ENCODE results near the gene CLEC3A.

The CLEC3A gene

DNA sequence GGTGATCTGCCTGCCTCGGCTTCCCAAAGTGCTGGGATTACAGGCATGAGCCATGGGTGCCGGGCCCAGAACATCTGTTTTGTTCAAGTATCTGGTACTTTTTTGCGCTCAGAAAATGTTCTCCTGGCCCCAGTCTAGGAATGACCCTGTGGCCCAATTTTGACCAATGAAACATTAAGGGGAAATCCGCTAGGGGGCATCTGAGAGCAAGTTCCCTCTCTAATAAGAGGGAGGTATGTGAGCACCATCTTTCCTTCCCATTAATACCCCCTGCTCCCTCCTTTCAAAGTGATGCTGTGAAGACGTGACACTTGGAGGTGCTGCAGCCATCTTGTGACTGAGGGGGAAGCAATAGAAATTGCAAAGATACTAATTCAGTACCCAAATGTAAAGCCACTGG, 16.5 kb upstream of the CLEC3A start:
- no peak for TF ChIP-seq EZH2 (IDR thresholded peaks at IDR 0.05)
- DNase-seq (ENCODE audit: low read depth, low spot score): no peak
- Histone ChIP-seq H3K4me3 (no peak overlapping the region), H3K9ac (ENCODE audit: insufficient read length) (no peak overlapping the region), H3K27ac (no peak overlapping the region), H3K9me3 (ENCODE audit: low read depth, low read length) (no peaks in the 10 kb centered on the region), H3K36me3 (ENCODE audit: insufficient read depth, low read length) (no peaks in the 10 kb centered on the region)

DNA sequence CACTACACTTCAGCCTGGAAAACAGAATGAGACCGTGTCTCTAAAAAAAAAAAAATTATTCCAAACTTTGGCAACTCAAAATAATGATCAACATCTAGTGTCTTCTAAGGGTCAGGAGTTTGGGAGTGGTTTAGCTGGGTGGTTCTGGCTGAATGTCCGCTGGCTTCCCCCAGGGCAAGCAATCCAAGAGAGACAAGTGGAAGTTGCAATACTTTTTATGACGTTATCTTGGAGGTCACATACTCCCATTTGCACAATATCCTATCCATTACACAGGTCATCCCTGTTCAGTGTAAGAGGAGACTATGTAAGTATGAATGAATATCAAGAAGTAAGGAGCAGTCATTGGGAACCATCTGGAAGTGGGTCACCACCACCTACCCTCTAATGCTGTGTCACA, 15.2 kb upstream of the CLEC3A start:
- Histone ChIP-seq H3K36me3 (ENCODE audit: insufficient read depth, low read length) (no peaks in the 10 kb centered on the region), H3K9ac (ENCODE audit: insufficient read length) (no peak overlapping the region), H3K4me3 (no peak overlapping the region), H3K9me3 (ENCODE audit: low read depth, low read length) (no peaks in the 10 kb centered on the region), H3K27ac (no peak overlapping the region)
- TF ChIP-seq FOXP2 (optimal IDR thresholded peaks at IDR 0.05; ENCODE audit: control extremely low read depth, extremely low read length, insufficient read depth): no peak
- no peak for TF ChIP-seq POLR2AphosphoS5 (IDR thresholded peaks at IDR 0.05; ENCODE audit: borderline replicate concordance, low read depth, low read length)
- TF ChIP-seq EZH2 (IDR thresholded peaks at IDR 0.05): no peak
- DNase-seq (ENCODE audit: low read depth, low spot score): no peak

DNA sequence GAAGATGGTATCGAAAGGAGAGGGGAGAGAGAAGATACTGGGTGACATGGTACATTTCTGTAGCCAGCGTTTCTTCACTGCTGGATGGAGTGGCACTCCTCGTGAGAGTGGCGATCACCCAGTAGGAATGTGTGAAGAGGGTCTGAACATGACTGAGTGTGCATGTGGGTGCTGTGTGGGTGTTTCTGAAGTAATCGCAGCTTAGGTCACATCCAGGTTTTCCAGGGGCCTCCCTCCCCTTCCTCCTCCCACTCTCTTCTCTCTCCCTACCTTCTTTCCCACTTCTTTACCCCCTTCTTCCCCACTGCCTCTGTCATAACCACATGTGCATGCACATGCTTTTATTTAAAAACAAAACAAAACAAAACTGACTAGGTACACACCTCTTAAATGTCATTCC, 1.8 kb downstream of the CLEC3A start:
- Histone ChIP-seq H3K4me3 (no peak overlapping the region), H3K27ac (no peak overlapping the region), H3K9me3 (ENCODE audit: low read depth, low read length) (no peaks in the 10 kb centered on the region), H3K9ac (ENCODE audit: insufficient read length) (no peak overlapping the region), H3K36me3 (ENCODE audit: insufficient read depth, low read length) (no peaks in the 10 kb centered on the region)
- DNase-seq (ENCODE audit: low read depth, low spot score): no peak
- TF ChIP-seq POLR2AphosphoS5 (IDR thresholded peaks at IDR 0.05; ENCODE audit: borderline replicate concordance, low read depth, low read length): no peak

DNA sequence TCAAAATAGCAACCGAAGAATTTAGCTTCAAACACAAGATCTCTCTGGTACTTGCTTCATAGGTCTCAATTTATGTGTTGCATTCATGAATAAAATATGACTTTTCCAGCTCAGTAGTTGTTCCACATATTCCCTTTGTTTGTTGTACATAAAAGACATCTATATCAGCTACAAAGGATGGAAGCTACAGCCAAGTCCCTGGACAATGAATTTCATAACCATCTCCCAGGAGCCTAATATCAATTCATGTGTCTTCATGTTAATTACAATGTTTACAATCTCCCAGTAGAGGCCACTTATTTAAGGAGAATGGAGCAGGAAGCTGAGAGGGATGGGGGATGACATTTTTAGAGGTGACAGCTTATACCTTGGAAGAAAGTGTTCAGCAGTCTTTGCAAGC, 3.3 kb downstream of the CLEC3A start:
- TF ChIP-seq POLR2AphosphoS5 (IDR thresholded peaks at IDR 0.05; ENCODE audit: borderline replicate concordance, low read depth, low read length): no peak
- no peak for TF ChIP-seq EZH2 (IDR thresholded peaks at IDR 0.05)
- TF ChIP-seq FOXP2 (optimal IDR thresholded peaks at IDR 0.05; ENCODE audit: control extremely low read depth, extremely low read length, insufficient read depth): no peak
- Histone ChIP-seq H3K4me3 (no peak overlapping the region), H3K9ac (ENCODE audit: insufficient read length) (no peak overlapping the region), H3K36me3 (ENCODE audit: insufficient read depth, low read length) (no peaks in the 10 kb centered on the region), H3K9me3 (ENCODE audit: low read depth, low read length) (no peaks in the 10 kb centered on the region), H3K27ac (no peak overlapping the region)
- no peak for DNase-seq (ENCODE audit: low read depth, low spot score)

DNA sequence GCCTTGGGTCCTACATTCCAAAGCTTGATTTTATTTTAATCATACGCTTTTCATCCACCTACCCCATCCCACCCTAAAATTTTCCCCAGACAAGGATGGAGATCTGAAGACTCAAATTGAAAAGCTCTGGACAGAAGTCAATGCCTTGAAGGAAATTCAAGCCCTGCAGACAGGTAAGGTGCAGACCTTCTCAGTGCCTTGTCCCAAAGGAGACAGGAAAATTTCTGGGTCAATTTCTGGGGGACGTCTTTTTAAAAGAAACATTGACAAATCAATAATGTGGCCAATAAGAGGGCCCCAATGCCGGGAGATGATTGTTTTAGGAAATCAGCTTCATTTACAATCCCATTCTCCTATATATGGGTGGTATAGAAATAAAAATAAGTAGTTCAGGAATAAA, 5.7 kb downstream of the CLEC3A start:
- Histone ChIP-seq H3K9me3 (ENCODE audit: low read depth, low read length) (no peaks in the 10 kb centered on the region), H3K4me3 (no peak overlapping the region), H3K9ac (ENCODE audit: insufficient read length) (no peak overlapping the region), H3K36me3 (ENCODE audit: insufficient read depth, low read length) (no peaks in the 10 kb centered on the region), H3K27ac (no peak overlapping the region)
- TF ChIP-seq FOXP2 (optimal IDR thresholded peaks at IDR 0.05; ENCODE audit: control extremely low read depth, extremely low read length, insufficient read depth) (no peak), POLR2AphosphoS5 (IDR thresholded peaks at IDR 0.05; ENCODE audit: borderline replicate concordance, low read depth, low read length) (no peak), EZH2 (IDR thresholded peaks at IDR 0.05) (no peak)
- no peak for DNase-seq (ENCODE audit: low read depth, low spot score)

DNA sequence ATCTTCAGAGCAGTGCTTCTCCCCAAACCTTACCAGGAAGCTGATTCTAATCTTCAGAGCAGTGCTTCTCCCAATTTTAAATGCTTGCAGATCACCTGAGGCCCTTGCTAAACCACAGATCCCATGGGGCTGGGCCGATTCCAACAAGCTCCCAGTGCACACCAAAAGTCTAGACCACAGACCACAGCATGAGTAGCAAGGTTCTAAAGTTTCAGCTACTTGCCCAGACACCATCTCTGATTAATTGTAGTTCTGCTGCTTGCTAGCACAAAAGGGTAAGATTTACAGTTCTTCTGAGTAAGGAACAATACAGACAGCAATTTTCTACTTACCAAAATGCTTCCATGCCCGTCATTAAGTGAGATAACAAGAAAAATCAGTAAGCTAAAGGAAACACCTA, 12.2 kb downstream of the CLEC3A start:
- no peaks in the 10 kb centered on the region for H3K36me3 ChIP-seq (ENCODE audit: insufficient read depth, low read length)
- no peak for DNase-seq (ENCODE audit: low read depth, low spot score)
- H3K9me3 ChIP-seq (ENCODE audit: low read depth, low read length): no peaks in the 10 kb centered on the region
- H3K9ac ChIP-seq (ENCODE audit: insufficient read length): no peak overlapping the region
- no peak overlapping the region for H3K27ac ChIP-seq
- TF ChIP-seq POLR2AphosphoS5 (IDR thresholded peaks at IDR 0.05; ENCODE audit: borderline replicate concordance, low read depth, low read length) (no peak), EZH2 (IDR thresholded peaks at IDR 0.05) (no peak), FOXP2 (optimal IDR thresholded peaks at IDR 0.05; ENCODE audit: control extremely low read depth, extremely low read length, insufficient read depth) (no peak)
- no peak overlapping the region for H3K4me3 ChIP-seq

DNA sequence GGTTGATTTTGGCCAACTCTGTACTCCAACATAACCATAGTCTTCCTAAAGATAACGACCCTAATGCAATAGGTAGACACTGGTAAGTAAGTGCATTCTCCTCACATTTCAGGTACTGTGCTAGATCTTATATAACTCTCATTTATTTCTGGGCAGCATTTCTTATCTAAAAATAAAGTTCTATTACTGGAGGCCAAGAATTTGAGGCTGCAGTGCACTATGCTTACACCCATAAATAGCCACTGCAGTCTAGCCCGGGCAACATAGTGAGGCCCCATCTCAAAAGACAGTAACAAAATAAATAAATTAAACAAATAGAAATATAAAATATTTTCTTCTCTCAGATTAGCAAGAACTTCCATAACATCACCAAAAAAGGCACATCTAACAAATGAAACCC, 12.7 kb downstream of the CLEC3A start:
- no peak overlapping the region for H3K27ac ChIP-seq
- H3K36me3 ChIP-seq (ENCODE audit: insufficient read depth, low read length): no peaks in the 10 kb centered on the region
- H3K9me3 ChIP-seq (ENCODE audit: low read depth, low read length): no peaks in the 10 kb centered on the region
- no peak for TF ChIP-seq POLR2AphosphoS5 (IDR thresholded peaks at IDR 0.05; ENCODE audit: borderline replicate concordance, low read depth, low read length)
- TF ChIP-seq EZH2 (IDR thresholded peaks at IDR 0.05): no peak
- no peak for DNase-seq (ENCODE audit: low read depth, low spot score)
- no peak overlapping the region for H3K9ac ChIP-seq (ENCODE audit: insufficient read length)
- H3K4me3 ChIP-seq: no peak overlapping the region

DNA sequence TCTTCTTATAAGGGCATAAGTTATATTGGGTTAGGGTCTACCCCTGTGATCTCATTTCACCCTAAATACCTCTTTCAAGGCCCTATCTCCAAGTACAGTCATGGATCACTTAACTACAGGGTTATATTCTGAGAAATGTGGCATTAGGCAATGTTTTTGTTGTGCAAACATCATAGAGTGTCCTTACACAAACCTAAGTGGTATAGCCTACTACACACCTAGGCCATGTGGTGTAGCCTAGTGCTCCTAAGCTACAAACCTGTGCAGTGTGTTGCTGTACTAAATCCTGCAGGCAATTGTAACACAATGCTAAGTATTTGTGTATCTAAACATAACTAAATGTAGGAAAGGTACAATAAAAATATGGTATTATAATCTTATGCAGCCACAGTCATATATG, 18.0 kb downstream of the CLEC3A start:
- Histone ChIP-seq H3K9me3 (ENCODE audit: low read depth, low read length) (no peaks in the 10 kb centered on the region), H3K27ac (no peak overlapping the region), H3K9ac (ENCODE audit: insufficient read length) (no peak overlapping the region), H3K4me3 (no peak overlapping the region), H3K36me3 (ENCODE audit: insufficient read depth, low read length) (no peaks in the 10 kb centered on the region)
- no peak for TF ChIP-seq EZH2 (IDR thresholded peaks at IDR 0.05)
- no peak for TF ChIP-seq FOXP2 (optimal IDR thresholded peaks at IDR 0.05; ENCODE audit: control extremely low read depth, extremely low read length, insufficient read depth)
- TF ChIP-seq POLR2AphosphoS5 (IDR thresholded peaks at IDR 0.05; ENCODE audit: borderline replicate concordance, low read depth, low read length): no peak
- DNase-seq (ENCODE audit: low read depth, low spot score): no peak

DNA sequence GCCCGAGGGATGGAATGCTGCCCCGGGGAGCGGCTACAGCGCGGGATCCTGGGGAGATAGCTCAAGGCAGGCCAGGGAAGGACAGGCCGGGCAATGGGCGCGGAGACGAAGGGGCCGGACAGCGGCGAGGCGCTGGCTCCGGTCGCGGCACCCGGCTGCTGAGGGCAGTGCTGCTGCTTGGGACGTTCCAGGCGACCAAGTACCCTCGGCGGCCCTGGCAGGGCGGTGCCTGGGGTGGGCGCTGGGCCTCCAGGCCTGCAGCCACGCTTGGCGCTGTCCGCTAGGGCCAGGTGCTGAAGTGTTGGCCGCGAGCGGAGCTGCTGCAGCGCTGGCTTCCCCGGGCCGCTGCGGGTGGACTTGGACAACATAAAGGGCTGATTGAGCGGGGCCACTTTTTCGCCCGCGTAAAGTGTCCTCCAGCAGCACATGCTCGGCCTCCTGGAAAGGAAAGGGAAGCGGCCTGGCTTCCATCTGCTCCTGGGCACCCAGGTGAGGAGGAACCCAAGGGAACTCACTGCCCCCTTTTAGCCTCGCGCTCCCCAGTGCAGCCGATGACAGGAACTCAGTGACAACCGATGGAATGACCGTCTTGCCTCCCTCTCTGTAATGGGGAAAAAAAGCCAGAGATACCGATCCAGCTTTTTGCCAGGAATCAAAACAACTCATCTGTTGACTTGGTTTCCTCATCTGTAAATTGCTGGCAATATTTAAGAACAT, 23.7 kb downstream of the CLEC3A start:
- DNase-seq (ENCODE audit: low read depth, low spot score): no peak
- Histone ChIP-seq H3K27ac (no peak overlapping the region), H3K36me3 (ENCODE audit: insufficient read depth, low read length) (no peaks in the 10 kb centered on the region), H3K9me3 (ENCODE audit: low read depth, low read length) (no peaks in the 10 kb centered on the region), H3K9ac (ENCODE audit: insufficient read length) (no peak overlapping the region), H3K4me3 (no peak overlapping the region)
- TF ChIP-seq EZH2 (IDR thresholded peaks at IDR 0.05) (no peak), FOXP2 (optimal IDR thresholded peaks at IDR 0.05; ENCODE audit: control extremely low read depth, extremely low read length, insufficient read depth) (no peak), POLR2AphosphoS5 (IDR thresholded peaks at IDR 0.05; ENCODE audit: borderline replicate concordance, low read depth, low read length) (no peak)

All from SK-N-MC (cell line).